Iris pigment epithelial cell (primary cell): Measurements from ENCODE around the gene DENND5A.
"Not testable (repeated sequence)": the region's sequence is repeated elsewhere in the genome, so short reads cannot be mapped to it uniquely, and the experiment has no call there.

ENCODE experiments used
- DNase-seq: peaks from one replicate; pipeline ENCODE4 v3.0.0-alpha.2; 2011; ENCODE audit warnings: low read depth

Gene DENND5A

GRCh38 chr11:9097186-9097943 lies 167.8 kb downstream of the DENND5A start:
- DNase-seq, result not testable (repeated sequence)

GRCh38 chr11:9096427-9096826 lies 168.7 kb downstream of the DENND5A start:
- DNase-seq, result no peak

GRCh38 chr11:9095421-9095820 lies 169.7 kb downstream of the DENND5A start:
- DNase-seq, result no peak

DNA sequence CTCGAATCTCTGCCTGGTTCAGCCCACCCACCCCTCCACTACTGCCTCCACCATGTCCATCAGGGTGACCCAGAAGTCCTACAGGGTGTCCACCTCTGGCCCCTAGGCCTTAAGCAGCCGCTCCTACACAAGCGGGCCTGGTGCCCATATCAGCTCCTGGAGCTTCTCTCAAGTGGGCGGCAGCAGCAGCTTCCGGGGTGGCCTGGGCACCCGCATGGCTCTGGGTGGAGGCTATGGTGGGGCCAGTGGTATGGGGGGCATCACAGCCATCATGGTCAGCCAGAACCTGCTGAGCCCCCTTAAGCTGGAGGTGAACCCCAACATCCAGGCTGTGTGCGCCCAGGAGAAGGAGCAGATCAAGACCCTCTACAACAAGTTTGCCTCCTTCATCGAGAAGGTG lies 170.7 kb downstream of the DENND5A start:
- no peak for DNase-seq

DNA sequence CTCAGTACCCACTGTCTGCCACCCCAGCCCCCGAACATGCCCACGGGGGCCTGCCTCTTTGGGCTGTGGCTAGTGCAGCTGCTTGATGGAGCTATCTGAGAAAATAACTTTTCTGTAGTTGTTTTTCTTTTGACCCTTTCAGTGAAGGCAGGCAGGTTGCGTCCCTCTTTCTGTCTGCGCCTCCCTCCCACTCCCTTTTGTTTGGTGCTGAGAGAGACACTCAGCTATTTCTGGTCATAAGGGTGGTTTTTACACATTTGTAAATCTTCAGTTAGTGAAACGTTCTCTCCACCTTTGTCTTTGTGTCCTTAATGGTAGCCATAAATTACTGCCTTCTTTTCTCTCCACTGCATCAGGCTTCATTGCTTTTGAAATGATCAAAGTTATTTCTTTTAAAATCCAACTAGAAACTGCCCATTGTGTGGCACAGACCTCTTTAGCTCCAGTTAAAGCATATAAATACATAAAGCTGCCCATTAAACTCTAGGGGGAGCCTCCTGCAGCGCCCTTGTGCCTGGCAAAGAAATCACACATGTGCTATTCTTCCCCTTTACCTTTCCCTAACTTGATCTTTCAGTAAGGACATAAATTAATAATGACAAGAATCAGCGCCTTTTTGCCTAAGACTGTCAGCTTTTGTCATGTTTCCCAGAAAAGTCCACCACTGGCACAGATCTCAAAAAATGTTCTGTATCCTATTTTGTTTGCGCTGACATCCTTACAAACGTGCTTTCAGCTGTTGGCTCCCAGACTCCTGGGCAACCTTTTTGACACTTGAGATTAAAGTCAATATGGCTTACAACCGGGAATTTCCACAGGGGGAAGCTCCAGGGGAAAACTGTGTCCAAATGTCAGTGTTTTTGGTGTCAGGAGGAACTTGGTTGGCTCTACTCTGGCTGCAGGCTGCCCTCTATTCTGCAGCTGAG lies 172.0 kb downstream of the DENND5A start:
- no peak for DNase-seq

DNA sequence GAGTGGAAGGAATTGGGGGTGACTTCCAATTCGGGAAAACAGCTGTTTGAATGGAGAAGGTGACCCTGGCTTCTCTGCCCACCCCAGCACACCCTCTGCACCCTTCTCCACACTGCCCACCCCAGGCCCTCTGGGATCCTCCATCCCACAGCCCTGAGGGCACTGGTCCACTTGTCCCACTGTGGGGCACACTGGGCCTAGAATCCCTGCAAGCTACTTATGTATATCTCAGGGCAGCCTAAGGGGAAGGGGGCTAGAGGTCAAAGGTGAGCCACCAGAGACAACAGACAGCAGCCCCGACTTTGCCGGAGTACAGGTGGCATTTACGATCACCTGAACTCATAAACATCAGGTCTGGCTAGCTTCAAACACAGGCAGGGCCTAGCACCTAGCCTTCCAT lies 173.1 kb downstream of the DENND5A start:
- DNase-seq, result no peak

DNA sequence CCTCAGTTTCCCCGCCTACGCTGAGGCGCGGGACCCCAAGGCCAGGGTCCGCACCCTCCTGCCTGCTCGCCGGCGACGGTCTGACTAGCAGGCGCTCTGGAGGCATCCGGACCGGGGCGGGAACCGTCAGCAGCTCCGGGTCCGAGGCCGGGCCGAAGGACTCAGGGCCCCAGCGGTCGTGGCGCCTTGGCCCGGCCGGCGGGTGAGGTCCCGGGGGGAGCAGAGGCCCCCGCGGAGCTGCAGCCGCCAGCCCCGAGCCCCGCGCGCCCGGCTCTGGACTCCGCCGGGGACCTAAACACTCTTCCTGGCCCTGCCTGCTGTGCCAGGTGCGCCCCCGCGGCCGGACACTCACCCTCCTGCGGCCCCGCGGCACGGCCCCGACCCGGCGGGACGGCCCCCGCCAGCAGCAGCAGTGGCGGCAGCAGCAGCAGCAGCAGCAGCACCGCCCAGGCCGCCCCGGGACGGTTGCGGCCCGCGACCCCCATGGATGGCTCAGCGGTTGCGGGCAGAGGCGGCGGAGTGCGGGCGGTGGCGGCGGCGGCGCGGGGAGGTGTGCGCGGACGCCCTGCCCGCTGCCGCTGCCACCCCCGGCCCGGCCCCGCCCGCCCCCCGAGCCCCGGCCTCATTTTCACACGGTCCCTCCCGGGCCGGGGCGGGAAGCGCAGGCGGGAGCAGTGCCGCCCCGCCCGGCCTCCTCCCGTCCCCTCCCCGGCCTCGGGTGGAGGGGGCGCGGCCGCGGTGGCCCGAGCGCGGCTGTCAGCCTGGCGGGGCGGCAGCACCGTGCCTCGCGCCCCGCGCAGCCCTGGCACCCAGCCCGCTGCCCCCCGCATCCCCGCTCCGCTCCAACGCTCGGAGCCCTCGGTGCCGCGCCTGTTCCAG lies 173.9 kb downstream of the DENND5A start, which contains the start of gene SCUBE2:
Gene SCUBE2 (minus strand): TSS at position 556 of the 879 bp plus-strand sequence. CDS start 71 bp downstream, at position 485.
- DNase-seq, result no peak

DNA sequence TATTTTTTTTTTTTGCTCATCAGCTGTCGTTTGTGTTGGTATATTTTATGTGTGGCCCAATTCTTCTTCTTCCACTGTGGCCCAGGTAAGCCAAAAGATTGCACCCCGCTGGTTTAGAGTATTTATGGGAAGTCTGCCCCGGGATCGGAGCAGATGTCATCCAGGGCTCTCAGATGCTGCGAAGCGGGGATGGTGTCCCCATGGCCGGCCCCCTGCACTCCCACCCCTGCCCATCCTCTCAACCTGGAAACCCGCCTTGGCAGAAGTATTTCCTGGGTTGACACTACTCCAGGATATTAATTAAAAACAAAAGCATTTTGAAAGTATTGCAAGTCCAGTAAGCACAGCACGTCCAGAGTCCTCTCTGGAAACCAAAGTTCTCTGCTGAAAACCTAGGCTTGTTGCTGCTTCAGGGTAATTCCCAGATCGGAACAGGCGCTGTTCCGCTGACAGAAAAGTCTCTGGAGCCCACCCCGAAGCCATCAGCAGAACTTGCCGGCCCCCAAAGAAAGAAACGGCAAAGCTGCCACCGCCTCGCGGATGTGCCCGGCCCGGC lies 174.6 kb downstream of the DENND5A start:
- DNase-seq, result no peak

GRCh38 chr11:9089636-9090035 lies 175.5 kb downstream of the DENND5A start:
- no peak for DNase-seq

DNA sequence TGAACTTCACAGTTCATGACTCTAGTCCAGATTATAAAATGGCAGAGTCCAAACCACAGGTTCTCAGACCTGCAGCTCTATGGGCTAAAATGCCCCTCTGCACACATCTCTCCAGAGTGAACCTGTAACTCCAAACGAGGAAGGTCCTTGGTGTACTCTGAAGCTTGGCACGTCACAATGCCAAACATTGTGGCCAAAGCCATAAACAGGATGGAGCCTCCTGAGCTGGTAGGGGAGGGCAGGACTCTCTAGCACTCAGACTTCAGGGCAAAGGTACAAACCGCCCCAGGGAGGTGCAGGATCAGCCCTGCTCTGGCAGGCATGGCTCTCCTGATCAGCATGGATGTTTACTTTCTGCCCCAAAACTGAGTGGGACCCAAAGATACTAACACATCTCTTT lies 176.1 kb downstream of the DENND5A start:
- DNase-seq, result no peak
